GM06990 (cell line): ENCODE measurements around the gene PLS3.

ENCODE experiments used
- DNase-seq: peaks from one replicate; pipeline ENCODE4 v3.0.0-alpha.2; 2011; ENCODE audit not compliant: insufficient read length; ENCODE audit errors: extremely low read depth
- H3K27me3 ChIP-seq: replicated peaks from 2 replicates; pipeline ENCODE4 v1.6.0; 2011; ENCODE audit warnings: low read length; ENCODE audit not compliant: control insufficient read depth, insufficient read depth
- H3K36me3 ChIP-seq: 2 replicates; pipeline ENCODE4 v1.5.1; 2011; ENCODE audit warnings: low read length; ENCODE audit not compliant: control insufficient read depth, insufficient read depth
- H3K4me3 ChIP-seq: replicated peaks from 2 replicates; pipeline ENCODE4 v1.5.1; 2011; ENCODE audit warnings: low read depth, mild to moderate bottlenecking, control low read depth, low read length
- CTCF ChIP-seq: IDR thresholded peaks from 2 replicates; pipeline ENCODE4 v1.5.1; 2011; ENCODE audit warnings: low read length, control low read depth, mild to moderate bottlenecking, inconsistent platforms; ENCODE audit not compliant: insufficient read depth, poor library complexity, severe bottlenecking

Gene PLS3

GRCh38 chrX:115696939-115697338 lies 136.0 kb downstream of the PLS3 start:
- H3K27me3 ChIP-seq: no peaks in the 10 kb centered on the region
- H3K36me3 ChIP-seq: no peaks in the 10 kb centered on the region
- TF ChIP-seq CTCF: no peak

GRCh38 chrX:115697806-115698205 lies 136.8 kb downstream of the PLS3 start:
- no peak for TF ChIP-seq CTCF
- Histone ChIP-seq H3K27me3 (no peaks in the 10 kb centered on the region), H3K36me3 (no peaks in the 10 kb centered on the region), H3K4me3 (no peak overlapping the region)
- no peak for DNase-seq

More at GRCh38 chrX:115696939-115697338, 136.0 kb downstream of the PLS3 start:
- DNase-seq: no peak
- H3K4me3 ChIP-seq: no peak overlapping the region
